NCI-H748 (cell line): ENCODE data around the gene OR5T1.
A peak's percentile ranks its signal among the peaks of the same experiment; 100 is the strongest.

Source experiments
- DNase-seq: peaks from one replicate; lab custom pipeline; 2025; ENCODE audit not compliant: unreplicated experiment; lab: John Stamatoyannopoulos, UW

OR5T1 gene

GRCh38 chr11:56273854-56274253 is at the start of gene OR5T1:
Gene OR5T1, plus strand, starts transcription at chr11:56274154. Its CDS starts 1,485 bp downstream, at chr11:56275639.
- DNase-seq: no peak

DNA sequence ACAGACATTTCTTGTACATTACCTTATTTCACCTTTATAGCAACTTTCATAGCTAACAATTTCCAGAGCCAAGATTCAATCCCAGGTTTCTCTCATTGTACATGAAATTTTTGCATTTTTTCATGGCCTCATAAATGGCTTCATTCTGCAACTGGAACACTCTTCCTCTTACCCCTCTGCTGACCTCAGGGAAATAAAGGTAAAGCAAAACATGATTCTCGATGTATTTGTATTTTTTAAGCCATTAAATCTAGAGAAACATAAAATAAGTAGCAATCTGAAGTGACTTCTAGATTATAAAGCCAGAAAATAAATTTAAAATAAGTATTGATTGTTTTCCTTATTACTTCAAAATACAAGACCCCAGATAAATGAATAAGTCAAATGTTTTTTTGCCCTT is 39.8 kb upstream of the OR5T1 start, which contains the start of gene OR5T2:
Gene OR5T2 (minus strand): TSS at position 101 of the 400 bp plus-strand sequence. CDS start 1,193 bp downstream, outside the sequence.
- no peak for DNase-seq

DNA sequence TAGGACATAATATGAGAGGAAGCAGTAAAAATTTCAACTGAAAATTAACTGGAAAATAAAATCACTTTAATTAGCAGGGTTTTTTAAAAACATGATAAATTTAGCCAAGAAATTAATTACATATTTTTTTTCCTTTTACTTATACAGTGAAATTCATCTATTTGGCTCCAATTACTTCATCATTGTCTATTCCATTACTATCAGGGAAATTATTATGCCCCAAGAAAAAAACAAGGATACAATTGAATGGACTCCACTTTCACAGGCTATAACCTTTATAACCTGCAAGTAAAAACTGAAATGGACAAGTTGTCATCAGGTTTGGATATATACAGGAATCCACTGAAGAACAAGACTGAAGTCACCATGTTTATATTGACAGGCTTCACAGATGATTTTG is 22.0 kb upstream of the OR5T1 start, which contains the start of gene OR5T3:
Gene OR5T3 (plus strand): TSS at position 301 of the 400 bp plus-strand sequence. CDS start 0 bp downstream, at position 301.
- no peak for DNase-seq

- DNase-seq: peak; percentile 85
These were observed 2.9 kb upstream of the OR5T1 start for GRCh38 chr11:56271092-56271491.

DNA sequence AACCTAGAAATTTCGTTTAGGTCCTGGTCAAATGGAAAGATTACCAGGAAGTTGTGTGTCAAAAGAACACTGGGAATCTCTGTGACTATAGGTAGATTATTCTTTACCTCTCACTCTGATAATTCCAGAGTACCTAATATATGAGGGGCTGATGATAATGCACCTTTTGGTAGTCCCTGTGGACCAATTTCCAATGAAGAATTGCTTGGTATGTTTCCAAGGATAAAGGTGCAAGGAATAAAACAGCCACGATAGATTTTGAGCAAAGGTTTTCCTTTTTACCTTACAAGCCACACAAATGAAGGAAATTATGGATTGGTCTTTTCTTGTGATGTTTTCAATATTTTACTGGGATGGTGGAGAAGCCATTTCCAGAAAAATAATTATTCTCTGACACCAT is 18.2 kb downstream of the OR5T1 start, which contains the start of gene OR8H1:
Gene OR8H1 (minus strand): TSS at position 101 of the 400 bp plus-strand sequence. CDS start 1,192 bp downstream, outside the sequence.
- DNase-seq: no peak

DNA sequence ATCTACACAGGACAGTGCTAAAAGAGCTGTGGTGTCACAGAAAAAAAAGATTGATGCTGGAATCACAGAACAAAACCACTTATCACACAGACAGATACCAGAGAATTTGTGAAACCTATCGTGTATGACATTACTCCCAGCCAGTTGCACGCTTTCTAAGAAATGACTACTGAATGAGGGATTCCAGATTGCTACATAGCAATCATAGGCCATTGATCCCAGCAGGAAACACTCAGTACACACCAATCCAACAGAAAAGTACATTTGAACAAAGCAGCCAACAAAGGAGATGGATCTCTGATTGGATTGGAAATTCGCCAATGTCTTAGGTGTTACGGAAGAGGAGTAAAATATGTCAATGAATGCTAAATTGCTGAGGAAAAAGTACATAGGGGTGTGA is 22.9 kb downstream of the OR5T1 start:
- peak; percentile 78 for DNase-seq

- DNase-seq: no peak
These were observed 33.9 kb downstream of the OR5T1 start for GRCh38 chr11:56307836-56308235.

DNA sequence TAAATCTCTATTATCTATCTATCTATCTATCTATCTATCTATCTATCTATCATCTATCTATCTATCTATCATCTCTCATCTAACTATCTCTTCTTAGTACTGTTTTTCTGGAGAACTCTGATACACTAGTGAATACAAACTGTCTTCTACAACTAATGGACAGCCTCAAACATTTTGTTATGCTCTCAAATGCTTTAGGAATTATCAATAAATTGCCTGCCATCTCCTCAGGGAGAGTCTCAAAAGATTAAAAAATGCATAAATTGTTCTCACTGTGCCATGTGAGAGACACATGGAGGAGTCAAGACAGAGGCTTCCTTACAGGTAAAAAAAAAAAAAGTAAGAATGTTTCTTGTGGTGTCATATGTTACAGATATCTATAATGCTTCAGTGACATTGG is 40.9 kb downstream of the OR5T1 start, which contains the start of gene OR8K3:
Gene OR8K3 (plus strand): TSS at position 301 of the 400 bp plus-strand sequence. CDS start 3,163 bp downstream, outside the sequence.
- DNase-seq: no peak
